T-helper 9 cell (primary cell): ENCODE data around the gene FAN1.

ENCODE experiments used
- DNase-seq: peaks from one replicate; pipeline ENCODE4 v3.0.0-alpha.2; 2020

Gene FAN1

GRCh38 chr15:30921781-30922479 is 18.2 kb downstream of the FAN1 start:
- DNase-seq: no peak

- DNase-seq: no peak
Observed at GRCh38 chr15:30922480-30923311, 19.0 kb downstream of the FAN1 start.

- DNase-seq: no peak
Observed at GRCh38 chr15:30923429-30923828, 19.7 kb downstream of the FAN1 start.

GRCh38 chr15:30924353-30924752 is 20.6 kb downstream of the FAN1 start:
- no peak for DNase-seq

GRCh38 chr15:30925686-30926085 is 22.0 kb downstream of the FAN1 start:
- no peak for DNase-seq

GRCh38 chr15:30926161-30926560 is 22.4 kb downstream of the FAN1 start:
- no peak for DNase-seq

- DNase-seq: no peak
Observed at GRCh38 chr15:30927148-30927761, 23.5 kb downstream of the FAN1 start.

GRCh38 chr15:30928076-30928475 is 24.4 kb downstream of the FAN1 start:
- no peak for DNase-seq

- DNase-seq: no peak
Observed at GRCh38 chr15:30929064-30929669, 25.5 kb downstream of the FAN1 start.

- DNase-seq: no peak
Observed at GRCh38 chr15:30929982-30930381, 26.3 kb downstream of the FAN1 start.

GRCh38 chr15:30930422-30930821 is 26.7 kb downstream of the FAN1 start:
- no peak for DNase-seq

- DNase-seq: no peak
Observed at GRCh38 chr15:30933293-30933692, 29.6 kb downstream of the FAN1 start.

GRCh38 chr15:30939161-30939560 is 35.4 kb downstream of the FAN1 start:
- DNase-seq: no peak

- DNase-seq: no peak
Observed at GRCh38 chr15:30940359-30940758, 36.6 kb downstream of the FAN1 start.

- no peak for DNase-seq
Observed at GRCh38 chr15:30941520-30941919, 37.8 kb downstream of the FAN1 start.

GRCh38 chr15:30943654-30944335 is 40.1 kb downstream of the FAN1 start:
- no peak for DNase-seq

GRCh38 chr15:30953183-30953582 is 49.5 kb downstream of the FAN1 start:
- no peak for DNase-seq

- DNase-seq: no peak
Observed at GRCh38 chr15:30953731-30954378, 50.1 kb downstream of the FAN1 start.

GRCh38 chr15:30954674-30955073 is 51.0 kb downstream of the FAN1 start:
- no peak for DNase-seq

GRCh38 chr15:30956216-30957124 is 52.8 kb downstream of the FAN1 start:
- DNase-seq: no peak

- no peak for DNase-seq
Observed at GRCh38 chr15:30958219-30958618, 54.5 kb downstream of the FAN1 start.
